Erythroblast (primary cell): Measurements from ENCODE around the gene IL32.

ENCODE experiments used
- GATA1 ChIP-seq: IDR thresholded peaks from 2 replicates; pipeline ENCODE4 v1.6.1; 2011; ENCODE audit warnings: low read depth, mild to moderate bottlenecking, control low read depth, low read length, moderate library complexity
- POLR2A ChIP-seq: IDR thresholded peaks from 2 replicates; pipeline ENCODE4 v1.6.1; 2011; ENCODE audit warnings: mild to moderate bottlenecking, low read length

GRCh38 chr16:3049921-3050481, 15.4 kb upstream of the IL32 start:
- TF ChIP-seq POLR2A, result no peak
- no peak for TF ChIP-seq GATA1
